HG03460 (cell line): ENCODE measurements around the gene LTF.
A peak's percentile ranks its signal among the peaks of the same experiment; 100 is the strongest.

ENCODE experiments used
- ATAC-seq: cut with Tn5 transposase; IDR thresholded peaks from one replicate; pipeline ENCODE4 v1.9.1; 2021; ENCODE audit not compliant: unreplicated experiment

The LTF gene

GRCh38 chr3:46491089-46492070, 26.7 kb upstream of the LTF start:
- no peak for ATAC-seq

DNA sequence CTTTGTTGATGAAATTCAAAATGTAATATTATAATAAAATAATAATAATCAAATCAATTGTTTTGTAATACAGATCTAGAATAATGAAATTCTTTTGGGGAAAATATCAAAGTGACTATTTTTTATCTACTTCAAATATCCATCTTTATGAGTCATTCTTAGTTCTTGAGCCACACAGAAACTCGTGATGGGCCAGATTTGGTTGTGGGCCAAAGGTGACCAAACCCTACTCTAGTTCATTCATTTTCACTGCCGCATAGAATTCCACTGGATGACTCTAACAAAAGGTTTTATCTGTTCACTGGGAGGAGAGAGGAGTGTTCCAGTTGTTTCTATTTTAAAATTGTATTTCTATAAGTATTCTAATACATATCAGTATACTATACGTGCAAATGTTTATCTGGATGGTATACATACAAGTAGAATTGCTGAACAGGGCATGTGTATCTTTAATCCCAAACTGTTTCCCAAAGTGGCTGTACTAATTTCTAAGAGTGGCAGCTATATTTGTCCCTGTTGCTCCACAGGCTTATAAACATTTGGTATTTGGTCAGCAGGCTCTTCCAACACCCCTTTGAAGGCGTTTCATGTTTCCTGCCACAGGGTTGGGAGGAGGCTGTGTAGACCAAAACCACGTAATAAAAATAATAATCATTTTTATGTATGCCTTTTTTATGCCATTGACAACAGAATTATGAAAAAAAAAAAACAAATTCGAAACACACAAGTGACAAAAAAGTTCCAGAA, 25.8 kb upstream of the LTF start:
- no peak for ATAC-seq

DNA sequence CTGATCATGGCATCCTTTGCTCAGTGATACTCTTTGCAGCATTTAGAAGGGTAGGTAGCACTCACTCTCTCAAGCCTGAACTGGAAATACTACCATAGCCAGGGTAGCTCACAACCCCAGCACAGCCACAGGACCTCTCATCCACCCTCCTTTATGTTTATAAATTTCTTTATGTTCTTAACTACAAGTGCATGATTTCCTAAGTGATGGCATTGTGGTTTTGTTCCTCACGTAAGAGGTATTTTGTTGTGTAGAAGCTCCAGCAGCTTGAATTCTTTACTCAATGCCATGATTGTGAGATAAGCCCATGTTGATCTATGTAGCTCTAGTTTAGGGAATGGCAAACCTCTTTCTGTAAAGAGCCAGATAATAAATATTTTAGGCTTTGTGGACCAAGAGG, 25.2 kb upstream of the LTF start:
- no peak for ATAC-seq

DNA sequence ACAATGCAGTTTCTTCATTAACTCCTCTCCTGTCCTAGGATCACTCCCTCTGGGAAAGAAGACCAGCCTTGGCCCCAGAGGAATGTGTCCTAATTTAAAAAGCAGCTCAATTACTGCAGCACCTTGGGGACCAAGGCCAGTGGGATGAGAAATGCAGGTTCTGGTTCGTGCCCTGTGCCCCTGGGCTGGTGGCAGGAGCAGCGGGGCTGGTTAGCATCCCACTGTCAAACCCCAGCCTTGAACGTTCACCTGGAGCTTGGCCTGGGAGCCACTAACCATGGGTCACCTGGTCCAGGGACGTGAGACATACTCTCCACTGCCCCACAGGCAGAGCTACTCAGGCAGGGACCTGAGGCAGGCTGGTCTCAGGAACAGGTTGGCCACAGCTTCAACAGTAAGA, 24.7 kb upstream of the LTF start:
- no peak for ATAC-seq

GRCh38 chr3:46488735-46489361, 24.1 kb upstream of the LTF start:
- peak; percentile 92 for ATAC-seq

DNA sequence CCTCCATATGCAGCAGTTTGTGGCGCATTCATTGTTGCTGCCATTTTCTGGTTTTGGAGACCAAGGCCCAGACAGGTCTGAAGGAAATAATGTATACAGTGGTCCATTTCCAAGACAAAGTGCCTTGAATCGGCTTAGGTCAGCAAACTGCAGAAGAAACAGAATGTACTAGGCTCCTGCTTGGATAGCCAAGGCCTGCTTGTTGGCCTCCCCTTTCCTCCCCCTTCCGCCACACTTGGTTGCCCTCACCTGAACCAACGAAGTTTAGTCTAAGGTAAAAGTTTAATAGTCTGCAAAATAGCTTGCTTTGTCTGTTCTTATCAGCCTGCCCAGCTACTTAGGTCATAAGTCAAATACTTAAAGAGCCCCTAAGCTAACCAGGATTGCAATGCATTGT, 21.1 kb upstream of the LTF start:
- no peak for ATAC-seq

- ATAC-seq, result no peak
These were observed 20.4 kb upstream of the LTF start for GRCh38 chr3:46484911-46485778.

DNA sequence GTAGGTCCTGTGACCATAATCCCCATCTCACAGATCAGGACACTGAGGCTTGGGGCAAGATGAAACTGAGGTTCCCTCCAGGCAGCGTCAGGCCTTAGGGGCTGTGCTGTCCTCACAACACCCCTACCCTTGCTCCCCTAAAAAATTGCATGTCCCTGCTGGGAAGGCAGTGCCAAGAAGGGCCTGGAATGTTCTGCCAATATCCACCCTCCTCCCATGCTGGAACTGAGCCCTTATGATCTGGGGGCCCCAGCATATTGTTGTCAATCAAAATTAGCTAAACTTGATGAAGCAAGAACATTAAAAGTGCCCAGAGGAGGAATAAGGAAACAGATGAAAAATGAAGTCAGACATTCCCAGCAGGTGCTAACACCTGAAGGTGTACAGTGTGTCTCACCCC, 19.7 kb upstream of the LTF start:
- ATAC-seq, result no peak

GRCh38 chr3:46483825-46484224, 19.1 kb upstream of the LTF start:
- ATAC-seq, result no peak

DNA sequence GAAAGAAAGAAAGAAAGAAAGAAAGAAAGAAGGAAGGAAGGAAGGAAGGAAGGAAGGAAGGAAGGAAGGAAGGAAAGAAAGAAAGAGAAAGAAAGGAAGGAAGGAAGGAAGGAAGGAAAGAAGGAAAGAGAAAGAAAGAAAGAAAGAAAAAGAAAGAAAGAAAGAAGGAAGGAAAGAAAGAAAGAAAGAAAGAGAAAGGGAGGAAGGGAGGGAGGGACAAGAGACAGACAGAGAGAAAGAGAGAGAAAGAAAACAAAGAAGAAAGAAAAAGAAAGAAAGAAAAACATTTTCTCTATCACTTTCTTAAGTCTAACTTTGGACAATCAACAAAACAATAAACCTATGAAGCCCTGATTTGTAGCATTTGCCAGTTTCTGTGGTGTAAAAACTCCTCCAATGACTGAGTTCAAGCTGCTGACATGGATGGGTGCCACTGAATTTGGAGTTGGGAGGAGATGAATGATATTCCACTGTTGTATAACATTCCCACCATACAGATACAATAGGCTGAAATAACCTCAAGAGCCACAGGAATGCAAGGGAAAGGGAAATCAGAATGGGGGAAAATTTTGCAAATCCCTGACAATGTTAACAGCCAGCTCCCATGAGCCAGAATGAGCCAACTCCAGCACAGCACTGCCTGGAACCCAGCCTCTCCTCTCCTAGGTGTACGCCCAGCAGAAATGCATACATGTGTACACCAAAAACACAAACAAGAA, 18.1 kb upstream of the LTF start:
- ATAC-seq, result no peak

- no peak for ATAC-seq
These were observed 16.9 kb upstream of the LTF start for GRCh38 chr3:46481636-46482035.

DNA sequence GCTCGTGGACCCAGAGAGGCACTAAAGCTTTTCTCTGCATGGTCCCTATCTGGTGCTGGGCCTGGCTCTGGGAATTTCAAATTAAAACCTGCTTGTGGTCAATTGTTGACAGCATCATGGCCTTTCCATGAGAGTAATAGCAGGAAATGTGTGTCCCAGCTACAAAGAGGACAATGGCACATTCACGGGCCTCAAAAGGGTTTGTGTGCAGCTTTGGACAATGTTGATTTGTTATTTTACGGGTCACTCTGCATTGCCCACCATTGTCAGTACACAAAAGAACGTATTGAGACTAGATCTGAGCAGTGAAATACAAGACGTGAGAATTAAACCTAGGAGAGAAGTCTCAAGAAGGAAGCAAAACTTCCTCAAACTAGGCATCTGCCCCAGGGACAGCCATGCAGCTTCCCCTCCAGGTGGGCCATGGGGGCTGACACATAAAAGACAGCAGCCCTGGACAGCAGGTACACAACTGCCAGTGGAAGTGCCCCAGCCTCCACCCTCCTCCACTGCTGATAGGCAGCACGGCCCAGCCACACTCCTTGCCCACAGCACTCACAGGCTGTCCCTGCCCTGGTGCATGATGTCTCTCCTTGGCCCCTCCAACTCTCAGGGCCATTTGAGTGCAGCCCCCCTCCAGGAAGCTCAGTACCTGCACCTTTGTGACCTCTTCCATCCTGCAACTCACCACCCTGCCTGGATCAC, 15.9 kb upstream of the LTF start:
- no peak for ATAC-seq

GRCh38 chr3:46479696-46480095, 15.0 kb upstream of the LTF start:
- ATAC-seq, result no peak

GRCh38 chr3:46479021-46479420, 14.3 kb upstream of the LTF start:
- no peak for ATAC-seq

DNA sequence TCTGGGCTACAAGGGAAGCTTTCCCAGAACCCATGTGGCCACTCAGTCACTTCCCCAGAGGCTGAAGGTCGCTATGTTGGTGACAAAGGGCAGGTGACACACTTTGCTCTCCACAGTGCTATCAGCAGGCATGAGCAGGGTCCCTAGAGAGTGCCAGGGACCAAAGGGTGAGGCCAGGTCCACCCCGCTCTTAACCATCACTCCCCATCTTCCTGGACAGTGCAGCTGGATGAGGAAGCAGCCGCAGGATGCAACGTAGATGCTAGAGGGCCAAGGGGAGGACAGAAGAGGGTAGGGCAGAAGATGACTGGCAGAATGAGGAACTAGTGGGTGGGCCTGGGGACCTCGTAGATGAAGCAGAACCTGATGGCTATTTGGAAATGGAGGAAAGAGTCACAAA, 13.6 kb upstream of the LTF start:
- no peak for ATAC-seq

- no peak for ATAC-seq
These were observed 13.1 kb upstream of the LTF start for GRCh38 chr3:46477756-46478155.

- no peak for ATAC-seq
These were observed 12.4 kb upstream of the LTF start for GRCh38 chr3:46477145-46477544.

DNA sequence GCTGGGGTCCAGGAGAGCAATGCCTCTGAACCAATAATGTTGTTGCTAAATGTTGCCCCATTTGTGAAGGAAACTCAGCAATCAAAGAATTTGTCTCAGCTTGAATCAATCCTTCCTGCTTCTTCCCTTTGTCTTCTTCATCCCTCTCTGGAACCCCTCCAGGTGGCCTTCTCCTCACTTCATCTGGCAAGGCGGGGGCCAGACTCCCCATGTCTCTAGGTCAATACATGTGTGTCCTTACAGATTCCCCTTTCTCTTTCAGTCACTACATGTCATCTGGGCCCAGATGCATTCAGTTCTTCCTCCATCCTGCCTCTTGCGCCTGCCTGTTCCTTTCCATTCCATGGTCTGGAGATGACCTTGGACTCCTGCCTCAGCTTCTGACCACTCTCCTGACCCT, 8.0 kb upstream of the LTF start:
- no peak for ATAC-seq

- ATAC-seq, result no peak
These were observed 6.7 kb upstream of the LTF start for GRCh38 chr3:46471371-46471914.
